ENCODE measurements around the gene STK32C. TPM values are rescaled to one million over a fixed set of nuclear protein-coding genes. Genes with fewer than 3 reads are reported as not detected.
"Not testable (repeated sequence)": the region's sequence is repeated elsewhere in the genome, so short reads cannot be mapped to it uniquely, and the experiment has no call there.

STK32C gene
- total RNA-seq, 2 donors from 2014 or later, result 6.1 to 6.6 TPM

- DNase-seq; intact Hi-C loops (cut with DNase I); ATAC-seq: not testable (repeated sequence)
Observed at GRCh38 chr10:132160231-132160630, 147.5 kb downstream of the STK32C start.

- ATAC-seq; intact Hi-C loops (cut with DNase I); DNase-seq: not testable (repeated sequence)
Observed at GRCh38 chr10:132159302-132160230, 148.2 kb downstream of the STK32C start.

- intact Hi-C loops (cut with DNase I), result no loop called here
- ATAC-seq (no peak), DNase-seq (no peak)
Observed at GRCh38 chr10:132158823-132159222, 148.9 kb downstream of the STK32C start.

GRCh38 chr10:132158122-132158741 is 149.5 kb downstream of the STK32C start:
- intact Hi-C loops (cut with DNase I), result no loop called here
- DNase-seq (no peak), ATAC-seq (no peak)

Other genes starting within 250 kb of the STK32C start
- gene JAKMIP3, start 242.0 kb downstream of the STK32C start, total RNA-seq, result 1 to 10 TPM in 1 of 2 donors, under 1 TPM in 1; 0.44 to 1.1 TPM
- gene DPYSL4, start 121.0 kb downstream of the STK32C start, total RNA-seq, result 1 to 10 TPM; 1.4 to 9.9 TPM
- 1 to 10 TPM; 3.7 to 4.4 TPM for gene LRRC27, start 24.2 kb upstream of the STK32C start, total RNA-seq
- gene PWWP2B, start 89.2 kb upstream of the STK32C start, total RNA-seq, result 10 to 100 TPM; 11.8 to 12.7 TPM
- 10 to 100 TPM; 74.4 to 95.3 TPM for gene INPP5A, start 229.8 kb upstream of the STK32C start, total RNA-seq